GM19397 (cell line): Measurements from ENCODE around the gene IMMP2L.
"Not testable (repeated sequence)": the region's sequence is repeated elsewhere in the genome, so short reads cannot be mapped to it uniquely, and the experiment has no call there.

ENCODE experiments used
- ATAC-seq: cut with Tn5 transposase; IDR thresholded peaks from one replicate; pipeline ENCODE4 v1.9.1; 2021; ENCODE audit warnings: mild to moderate bottlenecking, moderate library complexity; ENCODE audit not compliant: unreplicated experiment

IMMP2L gene

GRCh38 chr7:111470998-111471397 is 91.3 kb downstream of the IMMP2L start:
- no peak for ATAC-seq

DNA sequence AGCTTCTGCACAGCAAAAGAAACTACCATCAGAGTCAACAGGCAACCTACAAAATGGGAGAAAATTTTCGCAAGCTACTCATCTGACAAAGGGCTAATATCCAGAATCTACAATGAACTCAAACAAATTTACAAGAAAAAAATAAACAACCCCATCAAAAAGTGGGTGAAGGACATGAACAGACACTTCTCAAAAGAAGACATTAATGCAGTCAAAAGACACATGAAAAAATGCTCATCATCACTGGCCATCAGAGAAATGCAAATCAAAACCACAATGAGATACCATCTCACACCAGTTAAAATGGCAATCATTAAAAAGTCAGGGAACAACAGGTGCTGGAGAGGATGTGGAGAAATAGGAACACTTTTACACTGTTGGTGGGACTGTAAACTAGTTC is 92.4 kb downstream of the IMMP2L start:
- ATAC-seq, result not testable (repeated sequence)

DNA sequence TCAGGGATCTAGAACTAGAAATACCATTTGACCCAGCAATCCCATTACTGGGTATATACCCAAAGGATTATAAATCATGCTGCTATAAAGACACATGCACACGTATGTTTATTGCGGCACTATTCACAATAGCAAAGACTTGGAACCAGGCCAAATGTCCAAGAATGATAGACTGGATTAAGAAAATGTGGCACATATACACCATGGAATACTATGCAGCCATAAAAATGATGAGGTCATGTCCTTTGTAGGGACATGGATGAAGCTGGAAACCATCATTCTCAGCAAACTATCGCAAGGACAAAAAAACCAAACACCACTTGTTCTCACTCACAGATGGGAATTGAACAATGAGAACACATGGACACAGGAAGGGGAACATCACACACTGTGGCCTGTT is 96.5 kb downstream of the IMMP2L start:
- ATAC-seq, result not testable (repeated sequence)

DNA sequence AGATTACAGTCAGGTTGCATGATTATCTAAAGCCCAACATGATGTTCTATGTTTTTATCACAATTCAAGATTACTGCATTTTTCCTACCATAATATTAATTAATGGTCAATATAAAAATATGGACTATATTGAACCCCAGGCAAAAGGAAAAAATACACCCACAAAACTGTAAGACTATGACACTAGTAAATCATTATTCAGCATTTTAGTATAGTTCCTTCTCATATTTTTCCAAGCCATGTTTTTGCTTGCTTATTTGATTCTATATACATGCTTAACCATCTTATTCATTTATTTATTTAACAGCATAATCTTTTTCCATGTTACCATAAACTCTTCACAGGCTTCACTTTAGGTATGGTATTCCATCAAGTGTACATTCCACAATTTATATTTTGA is 101.6 kb downstream of the IMMP2L start:
- ATAC-seq, result no peak

- no peak for ATAC-seq
Measured at GRCh38 chr7:111459757-111460280, 102.5 kb downstream of the IMMP2L start.

DNA sequence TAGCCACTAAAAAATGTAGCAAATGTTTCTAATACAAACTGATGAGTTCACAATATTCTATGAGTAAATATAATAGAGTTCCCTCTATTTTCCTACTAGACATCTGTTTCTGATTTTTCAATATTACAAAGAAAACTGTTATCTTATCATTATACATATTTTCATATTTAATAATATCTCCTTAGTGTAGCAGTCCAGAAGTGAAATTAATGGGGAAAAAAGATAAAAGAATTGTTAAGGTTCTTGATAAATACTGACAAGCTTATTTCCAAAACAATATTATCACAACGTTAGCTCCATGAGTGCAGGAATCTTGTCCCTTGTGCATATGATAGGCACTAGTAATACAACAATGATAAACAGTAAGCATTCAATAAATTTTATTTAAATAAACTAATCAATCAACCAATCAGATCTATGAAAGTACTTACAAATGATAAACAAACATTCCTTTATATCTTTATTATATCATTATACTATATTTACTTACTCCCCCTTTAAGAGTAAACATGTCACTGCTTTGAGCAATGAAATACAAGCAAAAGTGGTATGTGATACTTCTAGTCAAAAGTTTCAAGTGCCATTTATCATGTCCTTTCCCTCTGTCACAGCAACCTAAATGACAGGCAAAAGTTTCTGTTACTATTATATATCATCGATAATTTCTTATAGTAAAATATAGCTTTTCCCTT is 103.1 kb downstream of the IMMP2L start:
- ATAC-seq, result no peak

- ATAC-seq, result not testable (repeated sequence)
Measured at GRCh38 chr7:111450705-111451104, 111.6 kb downstream of the IMMP2L start.

DNA sequence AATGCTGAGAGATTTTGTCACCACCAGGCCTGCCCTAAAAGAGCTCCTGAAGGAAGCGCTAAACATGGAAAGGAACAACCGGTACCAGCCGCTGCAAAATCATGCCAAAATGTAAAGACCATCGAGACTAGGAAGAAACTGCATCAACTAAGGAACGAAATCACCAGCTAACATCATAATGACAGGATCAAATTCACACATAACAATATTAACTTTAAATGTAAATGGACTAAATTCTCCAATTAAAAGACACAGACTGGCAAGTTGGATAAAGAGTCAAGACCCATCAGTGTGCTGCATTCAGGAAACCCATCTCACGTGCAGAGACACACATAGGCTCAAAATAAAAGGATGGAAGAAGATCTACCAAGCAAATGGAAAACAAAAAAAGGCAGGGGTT is 114.8 kb downstream of the IMMP2L start:
- ATAC-seq, result not testable (repeated sequence)

DNA sequence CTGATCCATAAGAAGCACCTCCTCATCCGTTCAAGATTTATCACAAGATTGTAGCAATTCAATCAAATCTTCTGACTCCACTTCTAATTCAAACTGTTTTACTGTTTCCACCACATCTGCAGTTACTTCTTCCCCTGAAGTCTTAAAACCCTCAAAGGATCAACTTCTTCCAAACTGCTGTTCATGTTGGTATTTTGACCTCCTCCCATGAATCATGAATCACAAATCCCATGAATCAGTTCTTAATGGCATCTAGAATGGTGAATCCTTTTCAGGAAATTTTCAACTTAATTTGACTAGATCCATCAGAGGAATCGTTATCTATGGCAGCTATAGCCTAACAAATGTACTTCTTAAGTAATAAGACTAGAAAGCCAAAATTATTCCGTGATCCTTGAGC is 122.3 kb downstream of the IMMP2L start:
- no peak for ATAC-seq

- no peak for ATAC-seq
Measured at GRCh38 chr7:111438369-111439289, 123.7 kb downstream of the IMMP2L start.

GRCh38 chr7:111437736-111438135 is 124.6 kb downstream of the IMMP2L start:
- ATAC-seq, result no peak

DNA sequence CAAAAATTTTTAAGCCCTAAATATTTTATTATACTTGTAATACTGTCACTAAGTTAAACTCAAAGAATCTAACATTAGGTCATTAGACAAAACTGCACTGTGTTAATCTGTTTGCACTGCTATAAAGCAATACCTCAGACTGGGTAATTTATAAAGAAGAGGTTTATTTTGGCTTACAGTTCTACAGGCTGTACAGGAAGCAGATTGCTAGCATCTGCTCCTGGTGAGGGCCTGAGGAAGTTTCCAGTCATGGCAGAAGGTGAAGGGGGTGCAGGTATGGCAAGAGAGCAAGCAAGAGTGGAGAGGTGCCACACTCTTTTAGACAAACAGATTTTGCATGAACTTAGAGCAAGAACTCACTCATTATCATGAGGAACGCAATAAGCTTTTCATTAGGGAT is 125.7 kb downstream of the IMMP2L start:
- no peak for ATAC-seq

DNA sequence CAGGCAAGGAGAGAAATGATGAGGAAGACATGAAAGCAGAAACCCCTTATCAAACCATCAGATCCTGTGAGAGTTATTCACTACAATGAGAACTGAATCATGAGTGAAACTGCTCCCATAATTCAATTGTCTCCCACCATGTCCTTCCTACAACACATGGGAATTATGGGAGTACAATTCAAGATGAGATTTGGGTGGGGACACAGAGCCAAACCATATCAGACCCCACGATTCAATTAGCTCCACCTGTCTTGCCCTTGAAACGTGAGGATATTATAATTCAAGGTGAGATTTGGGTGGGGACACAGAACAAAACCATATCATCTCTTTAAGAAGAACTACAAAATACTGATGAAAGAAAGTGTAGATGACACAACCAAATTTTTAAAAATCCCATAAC is 128.9 kb downstream of the IMMP2L start:
- no peak for ATAC-seq

- no peak for ATAC-seq
Measured at GRCh38 chr7:111429781-111430180, 132.5 kb downstream of the IMMP2L start.

DNA sequence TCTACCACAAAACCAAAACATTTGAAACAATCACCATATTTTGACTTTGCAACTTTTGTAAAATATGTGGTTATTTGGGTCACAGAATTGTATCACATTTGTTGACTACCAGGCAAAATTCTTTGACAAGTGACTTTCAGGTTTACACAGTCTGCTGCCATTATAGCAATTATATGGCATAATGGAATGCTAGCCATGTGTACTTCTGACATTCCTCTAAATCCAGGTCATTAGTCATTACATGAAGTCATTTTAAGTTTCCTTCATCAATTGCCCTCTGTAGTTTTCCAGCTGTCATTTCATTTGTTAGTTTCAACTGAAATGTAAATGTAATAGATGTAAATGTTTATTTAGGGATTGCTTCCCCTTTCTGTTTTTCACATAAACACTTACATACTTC is 137.5 kb downstream of the IMMP2L start:
- ATAC-seq, result no peak

- ATAC-seq, result no peak
Measured at GRCh38 chr7:111414374-111414773, 147.9 kb downstream of the IMMP2L start.

DNA sequence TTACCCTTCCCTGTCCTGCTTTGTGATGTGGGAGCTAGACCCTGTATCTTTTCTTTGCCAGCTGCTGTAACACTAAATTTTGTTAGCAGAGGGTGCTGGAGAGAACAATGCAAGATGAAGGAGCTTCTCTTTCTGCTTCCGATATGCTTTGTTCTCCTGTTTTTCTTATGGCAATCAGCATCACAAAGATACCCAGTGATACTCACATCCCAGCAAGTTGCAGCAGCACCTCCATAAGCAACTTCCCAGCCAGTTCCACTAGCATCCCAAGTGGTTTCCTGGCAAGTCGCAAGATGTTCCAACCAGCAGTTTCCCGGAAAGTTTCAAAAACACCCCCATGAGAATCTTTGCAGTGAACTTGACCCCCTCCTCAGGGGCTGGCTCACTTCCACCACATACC is 148.6 kb downstream of the IMMP2L start:
- ATAC-seq, result no peak

DNA sequence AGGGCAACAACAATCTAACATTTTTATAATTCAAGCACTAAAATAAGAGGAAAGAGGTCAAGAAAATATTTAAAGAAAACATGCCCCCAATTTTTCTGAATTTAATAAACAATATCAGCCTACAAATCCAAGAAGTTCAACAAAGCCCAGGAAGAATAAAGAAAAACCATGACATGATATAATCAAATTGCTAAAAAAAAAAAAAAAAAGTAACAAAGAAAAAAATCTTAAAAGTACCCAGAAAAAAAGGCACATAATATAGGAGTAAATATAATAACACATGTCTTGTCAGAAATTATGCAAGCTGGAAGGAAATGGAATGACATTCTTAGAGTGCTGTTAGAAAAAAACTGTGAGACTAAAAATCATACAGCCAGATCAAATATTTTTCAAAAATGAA is 151.4 kb downstream of the IMMP2L start:
- ATAC-seq, result no peak

GRCh38 chr7:111409714-111410422 is 152.4 kb downstream of the IMMP2L start:
- ATAC-seq, result no peak

DNA sequence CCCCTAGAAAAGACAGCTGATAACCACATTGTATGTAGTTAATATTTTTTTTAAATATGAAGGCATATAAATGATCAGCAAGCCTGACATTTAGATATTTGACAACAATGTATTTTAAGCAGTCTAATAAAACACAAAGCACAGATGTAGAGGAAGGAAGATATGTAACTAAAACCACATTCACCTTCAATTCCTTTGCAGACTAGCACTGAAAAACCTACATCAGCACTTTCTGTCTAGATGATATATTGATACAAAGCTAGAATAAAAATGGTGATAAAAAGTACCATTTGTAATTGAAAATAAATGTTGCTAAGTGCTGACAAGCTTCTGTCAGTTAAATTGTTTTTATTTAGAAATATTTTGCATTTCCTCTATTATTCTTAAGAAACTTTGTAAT is 153.6 kb downstream of the IMMP2L start:
- ATAC-seq, result no peak

- ATAC-seq, result no peak
Measured at GRCh38 chr7:111407258-111407657, 155.0 kb downstream of the IMMP2L start.
